Hepatocyte (in vitro differentiated cells): ENCODE results near the gene HERPUD1.

Source experiments
- CTCF ChIP-seq: fragments of 200-600 bp; sonication (generic); IDR thresholded peaks from 2 replicates; pipeline ENCODE4 v1.5.1; 2016; ENCODE audit warnings: antibody characterized with exemption, mild to moderate bottlenecking; ENCODE audit not compliant: poor library complexity
- EZH2 ChIP-seq: fragments of 200-600 bp; sonication (generic); IDR thresholded peaks from 2 replicates; pipeline ENCODE4 v1.6.1; 2016; ENCODE audit warnings: antibody characterized with exemption, mild to moderate bottlenecking, borderline replicate concordance

- TF ChIP-seq CTCF (no peak), EZH2 (no peak)
These were observed 28.8 kb downstream of the HERPUD1 start for GRCh38 chr16:56960681-56961281.
